ENCODE data around the gene KCNJ1. TPM values are rescaled to one million over a fixed set of nuclear protein-coding genes. Genes with fewer than 3 reads are reported as not detected.

Gene KCNJ1
- total RNA-seq, 2 experiments from 2014 or later, result not detected

DNA sequence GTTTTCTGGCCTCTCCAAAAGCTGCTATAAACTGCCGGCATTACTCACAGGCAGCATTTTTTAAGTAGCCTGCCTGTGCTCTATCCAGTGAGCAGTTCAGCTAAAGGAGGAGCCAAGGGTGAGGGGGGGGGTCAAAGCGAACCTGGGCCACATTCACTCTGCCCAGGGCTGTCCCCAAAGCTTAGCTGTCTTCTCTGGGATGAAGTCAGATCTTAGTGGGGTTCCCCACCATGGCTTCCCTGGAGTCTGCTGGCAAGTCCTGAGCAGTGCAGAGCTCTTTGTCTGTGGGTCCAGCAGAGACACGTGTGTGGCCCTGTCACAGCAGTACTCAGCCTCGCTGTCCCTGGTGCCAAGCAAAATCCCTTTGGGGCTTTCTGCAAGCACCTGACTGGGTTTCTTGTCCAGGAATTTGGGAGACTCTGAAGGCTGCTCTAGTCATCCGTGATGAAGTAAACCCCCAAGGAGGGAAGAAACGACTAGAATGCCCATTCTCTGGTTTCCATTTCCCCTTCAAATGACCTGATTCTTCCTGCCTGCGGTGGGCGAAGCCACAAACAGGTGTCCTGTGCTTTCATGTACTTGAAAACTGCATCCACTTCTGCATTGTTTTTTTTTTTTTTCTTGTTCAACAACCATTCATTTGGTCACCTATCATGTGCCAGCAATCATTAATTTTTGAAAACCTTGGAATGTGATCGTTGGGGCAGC lies 26.6 kb upstream of the KCNJ1 start:
- ChIA-PET POLR2A (interaction anchor here (1.1 kb wide), 1 partner anchor 66 kb away, joined by 3 read pairs; no protein-coding TSS in a partner anchor), CTCF (interaction anchor here (2.0 to 5.9 kb wide), 3 partner anchors 9 to 62 kb away, joined by 23 to 34 read pairs (median 33); no protein-coding TSS in a partner anchor)
- peaks cover 3% of the 10 kb centered on the region for H3K4me1 Mint-ChIP-seq (ENCODE audit: low read depth)
- peaks cover 42% of the 10 kb centered on the region for H3K27me3 Mint-ChIP-seq
- DNase-seq (no peak), ATAC-seq (no peak)
- TF ChIP-seq, protein P1, sequence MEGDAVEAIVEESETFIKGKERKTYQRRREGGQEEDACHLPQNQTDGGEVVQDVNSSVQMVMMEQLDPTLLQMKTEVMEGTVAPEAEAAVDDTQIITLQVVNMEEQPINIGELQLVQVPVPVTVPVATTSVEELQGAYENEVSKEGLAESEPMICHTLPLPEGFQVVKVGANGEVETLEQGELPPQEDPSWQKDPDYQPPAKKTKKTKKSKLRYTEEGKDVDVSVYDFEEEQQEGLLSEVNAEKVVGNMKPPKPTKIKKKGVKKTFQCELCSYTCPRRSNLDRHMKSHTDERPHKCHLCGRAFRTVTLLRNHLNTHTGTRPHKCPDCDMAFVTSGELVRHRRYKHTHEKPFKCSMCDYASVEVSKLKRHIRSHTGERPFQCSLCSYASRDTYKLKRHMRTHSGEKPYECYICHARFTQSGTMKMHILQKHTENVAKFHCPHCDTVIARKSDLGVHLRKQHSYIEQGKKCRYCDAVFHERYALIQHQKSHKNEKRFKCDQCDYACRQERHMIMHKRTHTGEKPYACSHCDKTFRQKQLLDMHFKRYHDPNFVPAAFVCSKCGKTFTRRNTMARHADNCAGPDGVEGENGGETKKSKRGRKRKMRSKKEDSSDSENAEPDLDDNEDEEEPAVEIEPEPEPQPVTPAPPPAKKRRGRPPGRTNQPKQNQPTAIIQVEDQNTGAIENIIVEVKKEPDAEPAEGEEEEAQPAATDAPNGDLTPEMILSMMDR (IDR thresholded peaks at IDR 0.05), result no peak
- H3K27ac Mint-ChIP-seq, result no peak overlapping the region
- H3K4me3 Mint-ChIP-seq, result no peak overlapping the region
- H3K36me3 Mint-ChIP-seq (ENCODE audit: low read depth), result no peaks in the 10 kb centered on the region
- no peaks in the 10 kb centered on the region for H3K9me3 Mint-ChIP-seq
- intact Hi-C loops (cut with micrococcal nuclease), result no loop called here

DNA sequence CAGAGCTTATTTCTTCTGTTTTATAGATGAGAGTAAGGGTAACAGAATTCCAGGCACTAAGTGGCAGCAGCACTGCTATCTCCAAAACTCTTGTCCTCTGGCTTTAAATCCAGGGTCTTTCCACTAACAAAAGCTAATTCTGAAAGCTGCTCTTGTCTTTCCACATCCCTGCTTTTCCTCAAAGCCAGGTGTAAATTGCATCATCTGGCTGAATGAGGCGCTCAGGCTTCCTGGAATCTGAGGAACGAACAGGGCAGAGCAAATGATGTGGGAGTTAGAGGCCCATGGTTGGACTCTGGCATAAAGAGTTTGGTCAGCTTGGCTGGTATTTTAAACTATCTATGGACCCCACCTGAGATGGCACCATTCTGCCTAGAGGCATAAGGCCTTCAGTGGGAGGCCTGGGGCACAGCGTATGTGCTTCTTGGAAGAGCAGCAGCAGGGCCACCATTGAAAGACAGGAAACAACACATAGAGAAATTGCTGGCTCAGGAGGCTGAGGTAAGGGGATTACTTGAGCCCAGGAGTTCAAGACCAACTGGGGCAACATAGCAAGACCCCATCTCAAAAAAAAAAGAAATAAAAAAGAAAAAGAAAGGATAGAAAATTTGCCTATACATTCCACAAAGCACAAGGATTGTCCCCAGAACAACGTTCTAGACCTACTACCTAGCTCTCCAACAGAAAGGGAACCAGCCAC lies 25.9 kb upstream of the KCNJ1 start:
- POLR2A ChIA-PET, result interaction anchor here (1.1 kb wide), 1 partner anchor 66 kb away, joined by 3 read pairs; no protein-coding TSS in a partner anchor
- Mint-ChIP-seq H3K27ac (no peak overlapping the region), H3K9me3 (no peaks in the 10 kb centered on the region), H3K36me3 (ENCODE audit: low read depth) (no peaks in the 10 kb centered on the region), H3K27me3 (peaks cover 48% of the 10 kb centered on the region), H3K4me3 (no peak overlapping the region), H3K4me1 (ENCODE audit: low read depth) (peaks cover 3% of the 10 kb centered on the region)
- TF ChIP-seq, protein P1 (IDR thresholded peaks at IDR 0.05), result no peak
- intact Hi-C loops (cut with micrococcal nuclease), result no loop called here
- ATAC-seq (no peak), DNase-seq (no peak)
- CTCF ChIA-PET, result interaction anchor here (1.2 to 5.9 kb wide), 4 partner anchors 8 to 63 kb away, joined by 3 to 34 read pairs (median 28); no protein-coding TSS in a partner anchor

- no peaks in the 10 kb centered on the region for H3K9me3 Mint-ChIP-seq
- DNase-seq, result no peak
- ChIA-PET POLR2A (interaction anchor here (0.8 kb wide), 1 partner anchor 44 kb away, joined by 3 read pairs; no protein-coding TSS in a partner anchor), CTCF (interaction anchor here (1.2 to 5.9 kb wide), 4 partner anchors 7 to 64 kb away, joined by 3 to 34 read pairs (median 28); no protein-coding TSS in a partner anchor)
- TF ChIP-seq, protein P1 (IDR thresholded peaks at IDR 0.05), result no peak
- peaks cover 3% of the 10 kb centered on the region for H3K4me1 Mint-ChIP-seq (ENCODE audit: low read depth)
- H3K27ac Mint-ChIP-seq, result no peak overlapping the region
- peaks cover 53% of the 10 kb centered on the region for H3K27me3 Mint-ChIP-seq
- ATAC-seq, result no peak
- H3K36me3 Mint-ChIP-seq (ENCODE audit: low read depth), result no peaks in the 10 kb centered on the region
- H3K4me3 Mint-ChIP-seq, result no peak overlapping the region
- intact Hi-C loops (cut with micrococcal nuclease), result no loop called here
Observed at GRCh38 chr11:128891913-128892398, 24.9 kb upstream of the KCNJ1 start.

DNA sequence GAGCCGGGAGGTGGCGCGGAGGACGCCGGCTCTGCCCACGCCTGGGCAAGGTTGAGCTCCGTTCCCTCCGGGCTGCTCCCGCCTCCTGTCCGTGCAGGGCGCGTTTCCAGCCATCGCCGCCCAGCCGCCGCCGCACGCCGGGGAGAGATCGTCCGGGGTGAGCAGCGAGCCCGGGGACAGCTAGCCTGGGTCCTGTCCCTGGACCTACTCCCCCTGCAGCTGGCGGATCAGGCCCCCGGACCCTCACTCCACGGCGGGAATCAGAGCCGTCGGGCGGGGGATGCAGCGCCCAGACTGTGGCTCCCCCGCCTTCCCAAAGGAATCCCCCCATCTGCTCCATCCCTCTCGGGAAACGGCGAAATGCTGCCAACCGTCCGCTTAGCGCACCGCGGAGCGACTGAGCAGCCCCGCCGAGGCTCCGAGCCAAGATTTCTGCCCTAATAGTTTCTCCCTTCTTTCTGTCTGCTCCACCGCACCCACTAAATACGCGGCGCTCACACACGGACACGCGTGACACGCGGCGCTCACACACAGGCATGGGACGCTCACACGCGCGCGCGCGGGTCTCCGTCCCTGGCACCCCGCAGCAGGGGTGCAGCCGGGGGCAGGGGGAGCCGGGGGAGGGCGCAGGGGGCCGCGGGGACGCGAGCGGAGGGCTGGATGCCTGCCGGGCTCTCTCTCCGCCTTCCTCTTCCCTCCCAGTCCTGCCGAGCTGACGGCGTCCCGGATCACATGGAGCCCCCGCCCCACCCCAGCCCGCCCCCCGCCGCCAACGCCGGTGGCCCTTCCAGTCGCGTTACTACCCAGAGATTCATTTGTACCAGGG lies 23.7 kb upstream of the KCNJ1 start, which contains the start of gene KCNJ5:
KCNJ5 (plus strand) TSS at position 814 of the 826 bp plus-strand sequence. CDS start 19,918 bp downstream, outside the sequence.
- H3K27ac Mint-ChIP-seq, result no peak within 1 kb of the TSS
- DNase-seq (no peak), ATAC-seq (peak; percentile 11)
- no peaks in the 10 kb centered on the region for H3K9me3 Mint-ChIP-seq
- H3K4me1 Mint-ChIP-seq (ENCODE audit: low read depth), result peaks cover 6% of the 10 kb centered on the region
- POLR2A ChIA-PET, result interaction anchor here (0.7 to 0.8 kb wide), 2 partner anchors 18 to 45 kb away, joined by 3 read pairs; no protein-coding TSS in a partner anchor
- TF ChIP-seq, protein P1 (IDR thresholded peaks at IDR 0.05), result no peak
- peaks cover 55% of the 10 kb centered on the region for H3K27me3 Mint-ChIP-seq
- intact Hi-C loops (cut with micrococcal nuclease), result no loop called here
- H3K36me3 Mint-ChIP-seq (ENCODE audit: low read depth), result no peaks in the 10 kb centered on the region
- CTCF ChIA-PET, result interaction anchor here (4.2 to 5.9 kb wide), 2 partner anchors 15 to 65 kb away, joined by 33 to 34 read pairs; no protein-coding TSS in a partner anchor
- H3K4me3 Mint-ChIP-seq, result peak within 1 kb of the TSS; percentile 61
